Gastroesophageal sphincter (tissue), 4 donors: ENCODE results near the gene IREB2. TPM values are rescaled to one million over a fixed set of nuclear protein-coding genes. Genes with fewer than 3 reads are reported as not detected.

Experiments used
- ATAC-seq: fragments of 150-250 bp; one replicate; pipeline ENCODE4 v1.9.1; 2016; ENCODE audit warnings: mild to moderate bottlenecking, moderate library complexity
- H3K27ac ChIP-seq, 4 donors: fragments of 200-600 bp; sonication (generic) in 3 of 4; 1 replicate in 3 of 4; 2 replicates in 1 of 4; pipeline ENCODE4 v1.5.1; 2016 to 2019
- H3K27me3 ChIP-seq: fragments of 200-600 bp; sonication (generic); one replicate; pipeline ENCODE4 v1.5.1; 2019
- H3K36me3 ChIP-seq, 2 donors: fragments of 200-600 bp; sonication (generic); one replicate each; pipeline ENCODE4 v1.5.1; 2019; ENCODE audit warnings: control low read depth in 1 of 2
- H3K4me1 ChIP-seq, 3 donors: fragments of 200-600 bp; sonication (generic); 1 replicate in 2 of 3; 2 replicates in 1 of 3; pipeline ENCODE4 v1.5.1; 2016 to 2019; ENCODE audit warnings: control low read depth in 2 of 3
- H3K4me3 ChIP-seq, 2 donors: fragments of 200-600 bp; sonication (generic); one replicate each; pipeline ENCODE4 v1.5.1; 2019; ENCODE audit warnings: mild to moderate bottlenecking in 1 of 2, moderate library complexity in 1 of 2
- H3K9me3 ChIP-seq, 3 donors: fragments of 200-600 bp; sonication (generic); one replicate each; pipeline ENCODE4 v1.5.1; 2017 to 2019; ENCODE audit warnings: control low read depth in 2 of 3
- EP300 ChIP-seq: sonication (generic); formaldehyde crosslinking; IDR thresholded peaks from one replicate; pipeline ENCODE4 v1.6.1; 2017; ENCODE audit warnings: antibody characterized with exemption, mild to moderate bottlenecking
- POLR2A ChIP-seq, 2 donors: fragments of 450-650 bp; IDR thresholded peaks; one replicate each; pipeline ENCODE4 v1.6.1; 2017; ENCODE audit warnings: antibody characterized with exemption in 2 of 2, mild to moderate bottlenecking in 2 of 2, moderate library complexity in 1 of 2
- POLR2AphosphoS5 ChIP-seq: sonication (generic); formaldehyde crosslinking; IDR thresholded peaks from one replicate; pipeline ENCODE4 v1.6.1; 2017; ENCODE audit warnings: antibody characterized with exemption
- WGBS, 2 donors: methylation state at CpG; one replicate each; pipeline ENCODE4 v1.1.5; 2018; ENCODE audit warnings: low coverage in 1 of 2; 5-methylcytosine and 5-hydroxymethylcytosine counted together
- total RNA-seq, 4 donors: library from RNA; depleted of rRNA; stranded (reverse); fragments of >200 nt; gene quantifications; one replicate each; pipeline ENCODE4 v1.1.0, GENCODE V29; 2016
- TF ChIP-seq, protein P1 (sequence below), 4 experiments: fragments of 200-600 bp in 2 of 4; fragments of 450-650 bp in 2 of 4; sonication (generic) in 1 of 4; IDR thresholded peaks; one replicate each; pipeline ENCODE4 v1.5.1; 2017 to 2019; ENCODE audit warnings: antibody characterized with exemption in 4 of 4, mild to moderate bottlenecking in 2 of 4, moderate library complexity in 2 of 4

Gene IREB2
- total RNA-seq, 4 donors from 2014 or later = 16.9 to 33.5 (median 25.9) TPM

DNA sequence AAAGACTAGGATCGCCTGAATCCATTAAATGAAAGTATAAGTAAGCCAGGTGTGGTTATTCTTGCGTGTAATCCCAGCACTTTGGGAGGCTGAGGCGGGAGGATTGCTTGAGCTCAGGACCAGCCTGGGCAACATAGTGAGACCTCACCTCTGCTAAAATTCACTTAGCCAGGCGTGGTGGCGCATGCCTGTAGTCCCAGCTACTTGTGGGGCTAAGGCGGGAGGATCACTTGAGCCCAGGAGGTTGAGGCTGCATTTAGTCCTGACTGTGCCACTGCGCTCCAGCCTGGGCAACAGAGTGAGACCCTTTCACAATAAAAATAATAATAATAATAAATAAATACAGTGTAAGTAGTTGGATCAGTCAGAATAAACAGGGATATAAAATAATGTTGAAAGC, 43.9 kb downstream of the IREB2 start:
- 57 to 96% methylated on average over 1 to 3 of the region's 7 CpGs for WGBS, 2 donors
- no peaks in the 10 kb centered on the region for H3K27me3 ChIP-seq
- no peaks in the 10 kb centered on the region for H3K4me1 ChIP-seq
- H3K27ac ChIP-seq = no peak overlapping the region
- H3K4me3 ChIP-seq = no peak overlapping the region
- peaks cover 15 to 100% of the 10 kb centered on the region in 2 donors for H3K36me3 ChIP-seq
- no peak for TF ChIP-seq POLR2A (IDR thresholded peaks at IDR 0.05)
- TF ChIP-seq, protein P1, sequence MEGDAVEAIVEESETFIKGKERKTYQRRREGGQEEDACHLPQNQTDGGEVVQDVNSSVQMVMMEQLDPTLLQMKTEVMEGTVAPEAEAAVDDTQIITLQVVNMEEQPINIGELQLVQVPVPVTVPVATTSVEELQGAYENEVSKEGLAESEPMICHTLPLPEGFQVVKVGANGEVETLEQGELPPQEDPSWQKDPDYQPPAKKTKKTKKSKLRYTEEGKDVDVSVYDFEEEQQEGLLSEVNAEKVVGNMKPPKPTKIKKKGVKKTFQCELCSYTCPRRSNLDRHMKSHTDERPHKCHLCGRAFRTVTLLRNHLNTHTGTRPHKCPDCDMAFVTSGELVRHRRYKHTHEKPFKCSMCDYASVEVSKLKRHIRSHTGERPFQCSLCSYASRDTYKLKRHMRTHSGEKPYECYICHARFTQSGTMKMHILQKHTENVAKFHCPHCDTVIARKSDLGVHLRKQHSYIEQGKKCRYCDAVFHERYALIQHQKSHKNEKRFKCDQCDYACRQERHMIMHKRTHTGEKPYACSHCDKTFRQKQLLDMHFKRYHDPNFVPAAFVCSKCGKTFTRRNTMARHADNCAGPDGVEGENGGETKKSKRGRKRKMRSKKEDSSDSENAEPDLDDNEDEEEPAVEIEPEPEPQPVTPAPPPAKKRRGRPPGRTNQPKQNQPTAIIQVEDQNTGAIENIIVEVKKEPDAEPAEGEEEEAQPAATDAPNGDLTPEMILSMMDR (IDR thresholded peaks at IDR 0.05) = no peak
- no peak for TF ChIP-seq POLR2AphosphoS5
- TF ChIP-seq EP300 = no peak
- H3K9me3 ChIP-seq = no peaks in the 10 kb centered on the region
- no peak for ATAC-seq

DNA sequence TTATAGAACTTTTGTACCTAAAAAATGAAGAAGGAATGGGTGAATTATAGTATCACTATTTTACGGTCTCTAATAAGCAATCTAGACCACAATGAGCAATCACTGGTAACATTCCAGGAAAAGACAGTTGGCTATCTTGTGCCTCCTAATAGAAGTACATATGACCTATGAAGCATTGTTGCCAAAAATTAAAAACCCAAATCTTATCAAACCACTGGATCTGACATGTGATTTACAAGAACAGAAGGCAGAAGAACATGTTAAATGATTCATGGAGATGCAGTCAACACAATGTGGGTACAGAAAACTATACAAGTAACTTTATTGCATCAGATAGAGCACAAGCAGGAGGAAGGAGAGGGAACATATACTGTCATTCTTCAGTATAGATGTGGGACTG, 54.9 kb downstream of the IREB2 start:
- H3K4me3 ChIP-seq = no peak overlapping the region
- TF ChIP-seq, protein P1 (IDR thresholded peaks at IDR 0.05) = no peak
- TF ChIP-seq POLR2AphosphoS5 (no peak), POLR2A (IDR thresholded peaks at IDR 0.05) (no peak), EP300 (no peak)
- no peak overlapping the region for H3K27ac ChIP-seq
- WGBS, 2 donors = 77 to 90% methylated on average over 1 of the region's 1 CpG
- peaks cover 12 to 100% of the 10 kb centered on the region in 2 donors for H3K36me3 ChIP-seq
- no peaks in the 10 kb centered on the region for H3K9me3 ChIP-seq
- ATAC-seq = no peak
- H3K4me1 ChIP-seq = no peaks in the 10 kb centered on the region
- H3K27me3 ChIP-seq = no peaks in the 10 kb centered on the region

DNA sequence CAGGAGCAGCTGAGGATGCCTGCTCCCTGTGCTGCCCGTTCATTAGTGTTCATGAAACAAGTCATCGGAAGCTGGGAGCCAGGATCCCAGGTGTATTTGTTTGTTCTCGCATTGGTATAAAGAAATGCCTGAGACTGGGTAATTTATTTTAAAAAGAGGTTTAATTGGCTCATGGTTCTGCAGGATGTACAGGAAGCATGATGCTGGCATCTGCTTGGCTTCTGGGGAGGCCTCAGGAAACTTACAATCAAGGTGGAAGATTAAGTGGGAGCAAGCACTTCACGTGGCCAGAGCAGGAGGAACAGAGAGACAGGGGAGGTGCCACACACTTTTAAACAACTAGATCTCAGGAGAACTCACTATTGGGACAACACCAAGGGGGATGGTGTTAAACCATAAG, 63.8 kb downstream of the IREB2 start:
- Histone ChIP-seq H3K27me3 (no peaks in the 10 kb centered on the region), H3K9me3 (no peaks in the 10 kb centered on the region), H3K4me3 (no peak overlapping the region), H3K27ac (no peak overlapping the region), H3K4me1 (peaks cover 0 to 5% (median 2%) of the 10 kb centered on the region in 3 donors), H3K36me3 (peaks cover 13 to 40% of the 10 kb centered on the region in 2 donors)
- TF ChIP-seq EP300 (no peak), POLR2A (IDR thresholded peaks at IDR 0.05) (no peak), POLR2AphosphoS5 (no peak)
- TF ChIP-seq, protein P1 (IDR thresholded peaks at IDR 0.05) = no peak
- WGBS, 2 donors = 73 to 89% methylated on average over 4 of the region's 4 CpGs
- ATAC-seq = no peak

DNA sequence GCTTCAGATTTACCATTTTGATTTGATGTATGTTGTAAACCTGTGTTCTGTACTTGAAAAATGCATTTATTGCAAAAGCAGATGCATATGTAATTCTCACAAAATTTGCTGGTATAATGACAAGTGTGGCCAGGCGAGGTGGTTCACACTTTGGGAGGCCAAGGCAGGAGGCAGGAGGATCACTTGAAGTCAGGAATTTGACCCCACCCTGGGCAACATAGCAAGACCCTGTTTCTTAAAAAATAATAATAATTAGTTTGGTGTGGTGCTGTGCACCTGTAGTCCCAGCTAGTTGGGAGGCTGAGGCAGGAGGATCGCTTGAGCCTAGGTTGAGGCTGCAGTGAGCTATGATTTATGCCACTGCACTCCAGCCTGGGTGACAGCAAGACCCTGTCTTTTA, 64.6 kb downstream of the IREB2 start:
- Histone ChIP-seq H3K36me3 (peaks cover 7 to 33% of the 10 kb centered on the region in 2 donors), H3K4me3 (no peak overlapping the region), H3K27me3 (no peaks in the 10 kb centered on the region), H3K4me1 (peaks cover 0 to 6% (median 2%) of the 10 kb centered on the region in 3 donors), H3K27ac (no peak overlapping the region), H3K9me3 (no peaks in the 10 kb centered on the region)
- no peak for TF ChIP-seq POLR2A (IDR thresholded peaks at IDR 0.05)
- TF ChIP-seq, protein P1 (IDR thresholded peaks at IDR 0.05) = no peak
- TF ChIP-seq EP300 = no peak
- no peak for TF ChIP-seq POLR2AphosphoS5
- ATAC-seq = no peak
- WGBS, 2 donors = 100% methylated on average over 2 of the region's 2 CpGs; no CpG with 5 or more reads in 1 of the 2 donors

DNA sequence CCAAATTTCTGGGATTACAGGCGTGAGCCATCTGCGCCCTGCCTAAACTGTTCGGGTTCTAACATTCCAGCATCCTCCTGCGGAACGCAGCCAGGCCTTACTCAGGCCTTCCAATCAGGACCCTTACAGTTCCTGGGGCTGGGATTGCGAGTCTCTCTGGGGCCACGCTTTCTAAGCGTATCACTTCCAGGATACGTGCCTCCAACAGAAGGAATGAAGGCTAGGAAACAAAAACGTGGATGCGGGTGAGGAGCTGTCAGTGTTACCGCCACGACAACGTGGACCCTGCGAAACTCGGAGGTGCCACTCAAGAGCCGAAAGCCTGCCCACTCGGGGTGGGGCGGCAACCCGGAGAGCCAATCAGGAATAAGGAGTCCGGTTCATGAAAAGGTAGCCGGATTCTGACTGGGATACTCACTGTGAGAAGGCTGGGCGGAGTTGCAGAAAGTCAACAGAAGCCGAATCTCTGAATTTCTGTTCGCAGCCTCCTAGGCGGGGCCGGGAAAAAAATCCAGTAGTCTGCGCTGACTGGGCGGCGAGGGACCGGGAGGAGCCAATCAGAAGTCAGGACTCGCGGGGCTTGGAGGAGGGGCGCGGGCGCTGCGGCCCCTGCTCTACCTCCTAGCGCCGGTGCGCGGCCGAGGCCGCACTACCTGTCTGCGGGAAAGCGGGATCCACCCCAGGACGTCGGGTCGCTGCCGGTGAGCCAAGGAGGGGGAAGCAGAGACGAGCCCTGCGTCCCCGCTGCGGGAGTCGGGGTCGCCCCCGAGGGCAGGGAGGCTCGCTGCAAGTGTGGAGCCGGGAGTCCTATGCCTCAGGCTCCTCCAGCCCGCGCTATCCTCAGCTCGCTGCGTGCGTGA, 69.2 kb downstream of the IREB2 start, which contains the start of gene HYKK:
TSS of gene HYKK (plus strand) at position 607 of the 860 bp plus-strand sequence. CDS start 5,512 bp downstream, outside the sequence.
- Histone ChIP-seq H3K27ac (peak within 1 kb of the TSS; percentile 25 to 87 (median 84)), H3K36me3 (no peaks in the 10 kb centered on the region), H3K9me3 (no peaks in the 10 kb centered on the region), H3K27me3 (no peaks in the 10 kb centered on the region), H3K4me1 (peaks cover 0 to 16% (median 6%) of the 10 kb centered on the region in 3 donors), H3K4me3 (peak within 1 kb of the TSS; percentile 62 to 70)
- ATAC-seq = peak; percentile 98
- WGBS, 2 donors = 1 to 10% methylated on average over 2 to 26 of the region's 63 CpGs
- TF ChIP-seq POLR2AphosphoS5 (peak; percentile 40), POLR2A (IDR thresholded peaks at IDR 0.05) (peak; percentile 38 to 39), EP300 (no peak)
- TF ChIP-seq, protein P1 (IDR thresholded peaks at IDR 0.05) = peak in 3 of 4 experiments; percentile 26 to 48 (median 45)
